ENCODE data around the gene GRID2IP. TPM values are rescaled to one million over a fixed set of nuclear protein-coding genes. Genes with fewer than 3 reads are reported as not detected.
A peak's percentile ranks its signal among the peaks of the same experiment; 100 is the strongest.

The GRID2IP gene
- under 1 TPM in 1 of 4 donors, not detected in 3; 0.27 TPM for total RNA-seq

DNA sequence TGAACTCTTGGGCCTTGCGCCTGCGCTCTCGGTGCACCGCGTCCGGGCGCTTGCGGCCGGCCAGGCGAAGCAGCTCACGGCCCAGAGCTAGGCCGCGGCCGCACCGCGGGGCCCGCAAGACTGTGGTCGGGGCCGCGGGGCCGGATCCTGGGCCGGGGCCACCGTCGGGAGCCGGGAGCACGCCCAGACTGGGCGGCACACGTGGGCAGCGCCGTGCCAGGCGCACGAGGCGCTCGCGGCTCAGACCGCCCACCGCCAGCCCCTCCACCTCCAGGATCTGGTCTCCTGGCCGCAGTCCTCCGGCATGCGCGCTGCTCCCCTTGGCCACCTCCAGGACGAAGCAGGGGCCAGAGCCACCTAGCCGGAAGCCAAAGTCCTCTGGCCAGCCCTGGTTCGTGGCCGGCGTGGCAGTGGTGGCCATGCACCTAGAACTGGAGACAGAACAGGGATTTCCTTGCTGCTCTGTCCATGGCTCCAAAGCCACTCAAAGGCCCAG, at the start of gene GRID2IP:
Gene GRID2IP (minus strand): TSS at position 446 of the 496 bp plus-strand sequence. CDS start 25 bp downstream, at position 421.
- Histone ChIP-seq H3K36me3 (no peaks in the 10 kb centered on the region), H3K27me3 (peaks cover 5% of the 10 kb centered on the region), H3K9me3 (no peaks in the 10 kb centered on the region), H3K4me1 (no peaks in the 10 kb centered on the region), H3K4me3 (no peak within 1 kb of the TSS), H3K27ac (no peak within 1 kb of the TSS)
- ATAC-seq = no peak
- WGBS, 2 donors (ENCODE audit: low coverage in 1 of 2) = 89% methylated on average over 4 of the region's 46 CpGs; no CpG with 5 or more reads in 1 of the 2 donors
- TF ChIP-seq POLR2A (IDR thresholded peaks at IDR 0.05) (no peak), POLR2AphosphoS5 (IDR thresholded peaks at IDR 0.05) (no peak), EP300 (IDR thresholded peaks at IDR 0.05) (no peak)
- TF ChIP-seq, protein P1, sequence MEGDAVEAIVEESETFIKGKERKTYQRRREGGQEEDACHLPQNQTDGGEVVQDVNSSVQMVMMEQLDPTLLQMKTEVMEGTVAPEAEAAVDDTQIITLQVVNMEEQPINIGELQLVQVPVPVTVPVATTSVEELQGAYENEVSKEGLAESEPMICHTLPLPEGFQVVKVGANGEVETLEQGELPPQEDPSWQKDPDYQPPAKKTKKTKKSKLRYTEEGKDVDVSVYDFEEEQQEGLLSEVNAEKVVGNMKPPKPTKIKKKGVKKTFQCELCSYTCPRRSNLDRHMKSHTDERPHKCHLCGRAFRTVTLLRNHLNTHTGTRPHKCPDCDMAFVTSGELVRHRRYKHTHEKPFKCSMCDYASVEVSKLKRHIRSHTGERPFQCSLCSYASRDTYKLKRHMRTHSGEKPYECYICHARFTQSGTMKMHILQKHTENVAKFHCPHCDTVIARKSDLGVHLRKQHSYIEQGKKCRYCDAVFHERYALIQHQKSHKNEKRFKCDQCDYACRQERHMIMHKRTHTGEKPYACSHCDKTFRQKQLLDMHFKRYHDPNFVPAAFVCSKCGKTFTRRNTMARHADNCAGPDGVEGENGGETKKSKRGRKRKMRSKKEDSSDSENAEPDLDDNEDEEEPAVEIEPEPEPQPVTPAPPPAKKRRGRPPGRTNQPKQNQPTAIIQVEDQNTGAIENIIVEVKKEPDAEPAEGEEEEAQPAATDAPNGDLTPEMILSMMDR (IDR thresholded peaks at IDR 0.05) = no peak

DNA sequence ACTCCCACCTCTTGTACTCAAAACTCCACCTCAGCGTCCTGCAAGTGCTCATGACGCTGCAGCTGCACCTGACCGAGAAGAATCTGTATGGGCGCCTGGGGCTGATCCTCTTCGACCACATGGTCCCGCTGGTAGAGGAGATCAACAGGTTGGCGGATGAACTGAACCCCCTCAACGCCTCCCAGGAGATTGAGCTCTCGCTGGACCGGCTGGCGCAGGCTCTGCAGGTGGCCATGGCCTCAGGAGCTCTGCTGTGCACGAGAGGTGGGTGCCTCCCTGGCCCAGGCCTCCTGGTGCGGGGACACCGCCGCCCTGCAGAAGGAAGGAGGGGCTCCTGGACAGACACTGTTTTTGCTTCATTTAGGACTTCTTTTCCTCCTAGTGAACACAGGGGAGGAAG, 48.8 kb upstream of the GRID2IP start:
- peaks cover 0 to 100% of the 10 kb centered on the region in 2 donors for H3K36me3 ChIP-seq
- no peaks in the 10 kb centered on the region for H3K4me1 ChIP-seq
- no peak overlapping the region for H3K27ac ChIP-seq
- H3K9me3 ChIP-seq = no peaks in the 10 kb centered on the region
- no peaks in the 10 kb centered on the region for H3K27me3 ChIP-seq
- ATAC-seq = no peak
- TF ChIP-seq, protein P1 (IDR thresholded peaks at IDR 0.05) = no peak
- TF ChIP-seq POLR2AphosphoS5 (IDR thresholded peaks at IDR 0.05) = no peak
- TF ChIP-seq POLR2A (IDR thresholded peaks at IDR 0.05) = no peak
- TF ChIP-seq EP300 (IDR thresholded peaks at IDR 0.05) = no peak
- no CpG with 5 or more reads among the region's 15 CpGs for WGBS, 2 donors (ENCODE audit: low coverage in 1 of 2)
- no peak overlapping the region for H3K4me3 ChIP-seq

DNA sequence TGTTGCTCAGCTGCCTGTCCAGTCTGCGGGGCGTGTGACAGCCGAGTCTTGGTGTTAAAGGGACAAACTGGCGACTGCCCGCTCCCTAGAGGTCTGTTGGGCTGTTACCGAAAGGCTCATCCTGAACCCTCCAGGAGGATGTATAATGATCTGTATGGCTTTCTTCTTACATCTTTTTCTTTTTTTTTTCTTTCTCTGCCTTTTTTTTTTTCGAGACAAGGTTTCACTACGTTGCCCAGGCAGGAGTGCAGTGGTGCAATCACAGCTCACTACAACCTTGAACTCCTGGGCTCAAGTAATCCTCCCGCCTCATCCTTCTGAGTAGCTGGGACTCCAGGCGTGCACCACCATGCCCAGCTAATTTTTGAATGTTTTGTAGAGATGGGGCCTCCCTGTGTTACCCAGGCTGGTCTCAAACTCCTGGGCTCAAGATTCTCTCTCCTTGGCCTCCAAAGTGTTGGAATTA, 39.4 kb upstream of the GRID2IP start:
- H3K4me1 ChIP-seq = peaks cover 0 to 24% (median 18%) of the 10 kb centered on the region in 3 donors
- H3K27ac ChIP-seq = peak overlapping the region; percentile 10 to 93 (median 92)
- no peaks in the 10 kb centered on the region for H3K9me3 ChIP-seq
- no peak for ATAC-seq
- TF ChIP-seq, protein P1 (IDR thresholded peaks at IDR 0.05) = no peak
- no peak for TF ChIP-seq POLR2A (IDR thresholded peaks at IDR 0.05)
- no peak for TF ChIP-seq POLR2AphosphoS5 (IDR thresholded peaks at IDR 0.05)
- no peak for TF ChIP-seq EP300 (IDR thresholded peaks at IDR 0.05)
- H3K27me3 ChIP-seq = no peaks in the 10 kb centered on the region
- peaks cover 0 to 79% of the 10 kb centered on the region in 2 donors for H3K36me3 ChIP-seq
- WGBS, 2 donors (ENCODE audit: low coverage in 1 of 2) = 0 to 8% methylated on average over 3 to 6 of the region's 10 CpGs
- H3K4me3 ChIP-seq = peak overlapping the region; percentile 50 to 91

DNA sequence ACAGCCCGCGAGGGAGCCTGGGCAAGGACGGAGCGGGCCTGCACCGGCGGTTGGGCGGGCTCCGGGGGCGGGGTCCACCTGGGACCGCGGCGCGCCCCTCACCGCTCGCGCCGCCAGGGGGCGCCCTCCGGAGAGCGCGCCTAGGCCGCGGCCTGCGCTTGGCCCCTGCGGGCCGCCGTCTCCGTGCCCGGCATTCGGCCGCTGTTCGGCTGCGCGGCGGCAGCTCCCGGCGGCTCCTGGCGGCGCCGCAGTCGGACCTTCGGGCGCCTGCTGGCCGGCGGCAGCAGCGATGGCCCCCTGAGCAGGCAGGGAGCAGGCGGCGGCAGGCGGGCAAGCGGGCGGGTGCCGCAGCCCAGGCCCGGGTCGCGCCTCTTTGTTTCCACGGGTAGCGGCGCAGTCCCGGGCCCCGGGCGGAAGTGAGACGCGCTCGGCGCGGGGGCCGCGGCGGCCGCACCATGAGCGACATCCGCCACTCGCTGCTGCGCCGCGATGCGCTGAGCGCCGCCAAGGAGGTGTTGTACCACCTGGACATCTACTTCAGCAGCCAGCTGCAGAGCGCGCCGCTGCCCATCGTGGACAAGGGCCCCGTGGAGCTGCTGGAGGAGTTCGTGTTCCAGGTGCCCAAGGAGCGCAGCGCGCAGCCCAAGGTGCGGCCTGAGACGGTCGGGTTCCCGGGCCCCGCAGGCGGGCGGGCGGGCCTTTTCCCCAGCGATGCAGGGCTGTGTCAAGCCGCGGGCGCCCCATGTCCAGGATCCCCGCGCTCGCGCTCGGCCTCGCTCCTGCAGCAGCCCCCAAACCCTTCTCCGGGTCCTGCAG, 38.8 kb upstream of the GRID2IP start, which contains the start of gene INTS15:
Gene INTS15 (plus strand): TSS at position 193 of the 816 bp plus-strand sequence. CDS start 263 bp downstream, at position 456.
- TF ChIP-seq, protein P1 (IDR thresholded peaks at IDR 0.05) = peak in 3 of 4 experiments; percentile 84 to 95 (median 95)
- TF ChIP-seq EP300 (IDR thresholded peaks at IDR 0.05) (no peak), POLR2AphosphoS5 (IDR thresholded peaks at IDR 0.05) (peak; percentile 26), POLR2A (IDR thresholded peaks at IDR 0.05) (peak; percentile 83 to 87)
- WGBS, 2 donors (ENCODE audit: low coverage in 1 of 2) = 0 to 8% methylated on average over 2 of the region's 107 CpGs
- Histone ChIP-seq H3K27me3 (no peaks in the 10 kb centered on the region), H3K4me1 (peaks cover 0 to 24% (median 18%) of the 10 kb centered on the region in 3 donors), H3K9me3 (no peaks in the 10 kb centered on the region), H3K27ac (peak within 1 kb of the TSS; percentile 10 to 93 (median 92)), H3K36me3 (peaks cover 0 to 79% of the 10 kb centered on the region in 2 donors), H3K4me3 (peak within 1 kb of the TSS; percentile 50 to 91)
- ATAC-seq = peak; percentile 96
